H1 (cell line): ENCODE measurements around the gene TUBA8. TPM values are rescaled to one million over a fixed set of nuclear protein-coding genes. Genes with fewer than 3 reads are reported as not detected.

Experiments used
- CTCF ChIA-PET: fragments of 300-600 bp; sonication (Branson Sonifier 250); formaldehyde crosslinking; loops from one replicate; lab custom pipeline; 2021; ENCODE audit not compliant: partially characterized antibody; lab: Charles Lee
- POLR2A ChIA-PET: fragments of 300-600 bp; sonication (Branson Sonifier 250); formaldehyde crosslinking; loops from one replicate; lab custom pipeline; 2021; ENCODE audit warnings: inconsistent platforms; ENCODE audit not compliant: partially characterized antibody; lab: Charles Lee
- DNase-seq, 2 experiments: peaks; one replicate each; pipeline versions ENCODE4 v3.0.0 to v3.0.0-alpha.2; 2010 to 2022; ENCODE audit warnings: low spot score in 2 of 2, low read depth in 1 of 2, mixed read lengths in 1 of 2
- FAIRE-seq: peaks from 2 replicates; lab custom pipeline; 2011; peaks lifted over from hg19 to GRCh38; lab: Jason Lieb, UNC
- H2AFZ ChIP-seq: 2 replicates; pipeline ENCODE4 v1.8.1; 2012; ENCODE audit warnings: low read length, inconsistent platforms
- H2AK5ac ChIP-seq: 2 replicates; pipeline ENCODE4 v1.6.1; 2013; ENCODE audit warnings: low read depth, low read length
- H2BK120ac ChIP-seq: replicated peaks from 2 replicates; pipeline ENCODE3; 2013; ENCODE audit warnings: low read depth, low read length, inconsistent platforms
- H2BK12ac ChIP-seq: 2 replicates; pipeline ENCODE4 v1.6.1; 2013; ENCODE audit warnings: low read depth, low read length
- H2BK15ac ChIP-seq: 2 replicates; pipeline ENCODE4 v1.6.1; 2013; ENCODE audit warnings: low read length
- H2BK20ac ChIP-seq: 2 replicates; pipeline ENCODE4 v1.6.1; 2013; ENCODE audit warnings: low read length
- H2BK5ac ChIP-seq: 2 replicates; pipeline ENCODE4 v1.6.1; 2013; ENCODE audit warnings: low read depth, low read length
- H3K14ac ChIP-seq: 2 replicates; pipeline ENCODE4 v1.6.1; 2013; ENCODE audit warnings: inconsistent platforms; ENCODE audit not compliant: insufficient read length
- H3K18ac ChIP-seq: 2 replicates; pipeline ENCODE4 v1.6.1; 2013; ENCODE audit warnings: low read length; ENCODE audit errors: extremely low read depth
- H3K23ac ChIP-seq: 2 replicates; pipeline ENCODE4 v1.6.1; 2013; ENCODE audit warnings: inconsistent platforms; ENCODE audit not compliant: insufficient read length
- H3K23me2 ChIP-seq: 2 replicates; pipeline ENCODE4 v1.6.1; 2013; ENCODE audit warnings: low read depth, low read length
- H3K27ac ChIP-seq: 2 replicates; pipeline ENCODE4 v1.6.1; 2011; ENCODE audit warnings: low read depth, low read length, inconsistent platforms
- H3K27me3 ChIP-seq, 4 experiments: replicated peaks in 1 of 4; 1 replicate in 1 of 4; 2 replicates in 3 of 4; pipeline versions ENCODE4 v1.6.1 to v1.8.1; 2011 to 2013; ENCODE audit warnings: low read length in 3 of 4, mild to moderate bottlenecking in 3 of 4, inconsistent platforms in 2 of 4, mixed read lengths in 2 of 4, moderate library complexity in 1 of 4; ENCODE audit not compliant: control insufficient read depth in 3 of 4, insufficient read depth in 3 of 4; ENCODE audit errors: extremely low read depth in 1 of 4
- H3K36me3 ChIP-seq, 4 experiments: 2 replicates each; pipeline versions ENCODE4 v1.6.1 to v1.8.1; 2011 to 2013; ENCODE audit warnings: mild to moderate bottlenecking in 4 of 4, low read length in 3 of 4, moderate library complexity in 2 of 4, control low read depth in 1 of 4, inconsistent platforms in 1 of 4; ENCODE audit not compliant: insufficient read depth in 4 of 4, control insufficient read depth in 2 of 4
- H3K4ac ChIP-seq: replicated peaks from 2 replicates; pipeline ENCODE3; 2013; ENCODE audit warnings: low read length, low read depth, mixed read lengths, inconsistent platforms; ENCODE audit not compliant: insufficient read length
- H3K4me1 ChIP-seq, 4 experiments: replicated peaks in 1 of 4; 1 replicate in 1 of 4; 2 replicates in 3 of 4; pipeline versions ENCODE4 v1.6.1 to v1.8.1; 2011 to 2013; ENCODE audit warnings: low read length in 3 of 4, inconsistent platforms in 2 of 4, mixed read lengths in 1 of 4; ENCODE audit not compliant: insufficient read depth in 4 of 4, control insufficient read depth in 3 of 4
- H3K4me2 ChIP-seq, 2 experiments: 2 replicates each; pipeline versions ENCODE4 v1.6.1 to v1.8.1; 2011 to 2013; ENCODE audit warnings: low read depth in 2 of 2, low read length in 2 of 2, control low read depth in 1 of 2, inconsistent platforms in 1 of 2, mild to moderate bottlenecking in 1 of 2; ENCODE audit not compliant: insufficient read depth in 1 of 2
- H3K4me3 ChIP-seq, 4 experiments: fragments of 200-600, 300-600 bp in 1 of 4; sonication (generic), shearing (Covaris generic), sonication (Bioruptor Twin) in 1 of 4; 2 replicates each; pipeline versions ENCODE4 v1.5.1 to v1.8.1; 2011 to 2016; ENCODE audit warnings: low read length in 4 of 4, low read depth in 3 of 4, control low read depth in 2 of 4, inconsistent platforms in 2 of 4, mild to moderate bottlenecking in 2 of 4, mixed read lengths in 1 of 4, moderate library complexity in 1 of 4; ENCODE audit not compliant: insufficient read depth in 2 of 4; ENCODE audit errors: extremely low read depth in 1 of 4
- H3K56ac ChIP-seq: replicated peaks from 2 replicates; pipeline ENCODE3; 2013; ENCODE audit warnings: low read depth, mild to moderate bottlenecking, mixed read lengths, low read length, inconsistent platforms; ENCODE audit not compliant: insufficient read length
- H3K79me1 ChIP-seq: 2 replicates; pipeline ENCODE4 v1.6.1; 2013; ENCODE audit warnings: low read depth, low read length, control low read depth
- H3K79me2 ChIP-seq, 2 experiments: 2 replicates each; pipeline versions ENCODE4 v1.6.1 to v1.8.1; 2012 to 2013; ENCODE audit warnings: low read length in 2 of 2, mild to moderate bottlenecking in 2 of 2, inconsistent platforms in 1 of 2; ENCODE audit not compliant: insufficient read depth in 2 of 2, control insufficient read depth in 1 of 2
- H3K9ac ChIP-seq, 4 experiments: replicated peaks in 1 of 4; 1 replicate in 1 of 4; 2 replicates in 3 of 4; pipeline versions ENCODE4 v1.6.1 to v1.8.1; 2011 to 2013; ENCODE audit warnings: low read depth in 3 of 4, low read length in 3 of 4, control low read depth in 2 of 4, mild to moderate bottlenecking in 2 of 4, moderate library complexity in 2 of 4, inconsistent platforms in 1 of 4; ENCODE audit errors: extremely low read depth in 1 of 4
- H3K9me3 ChIP-seq, 2 experiments: 2 replicates each; pipeline versions ENCODE4 v1.6.1 to v1.8.1; 2012 to 2013; ENCODE audit warnings: mild to moderate bottlenecking in 2 of 2, moderate library complexity in 2 of 2, control low read depth in 1 of 2, inconsistent platforms in 1 of 2, low read depth in 1 of 2, low read length in 1 of 2, mixed read lengths in 1 of 2; ENCODE audit not compliant: insufficient read depth in 2 of 2
- H4K20me1 ChIP-seq, 2 experiments: replicated peaks in 1 of 2; 2 replicates each; pipeline versions ENCODE3 to v1.8.1; 2011 to 2013; ENCODE audit warnings: inconsistent platforms in 2 of 2, low read length in 2 of 2, mild to moderate bottlenecking in 1 of 2; ENCODE audit not compliant: insufficient read depth in 2 of 2, control insufficient read depth in 1 of 2
- H4K5ac ChIP-seq: 2 replicates; pipeline ENCODE4 v1.6.1; 2013; ENCODE audit warnings: low read length, low read depth, mixed read lengths, inconsistent platforms; ENCODE audit not compliant: insufficient read length
- H4K8ac ChIP-seq: 2 replicates; pipeline ENCODE4 v1.8.0; 2013; ENCODE audit warnings: mild to moderate bottlenecking, moderate library complexity, low read length, inconsistent platforms; ENCODE audit not compliant: insufficient read depth; ENCODE audit errors: extremely low read depth
- H4K91ac ChIP-seq: replicated peaks from 2 replicates; pipeline ENCODE3; 2013; ENCODE audit warnings: low read length, mixed read lengths, inconsistent platforms; ENCODE audit not compliant: insufficient read length
- KDM1A ChIP-seq: fragments of 200-600, 300-600 bp; sonication (generic); IDR thresholded peaks from 2 replicates; pipeline ENCODE4 v1.7.1; 2016; ENCODE audit warnings: mild to moderate bottlenecking, low read length, borderline replicate concordance
- WGBS, 2 experiments: shearing (Covaris generic) in 1 of 2; methylation state at CpG; one replicate each; pipeline versions ENCODE4 v1.1.6 to v1.1.7; 2013 to 2015; ENCODE audit warnings: low lambda C conversion rate in 2 of 2, mixed read lengths in 2 of 2, inconsistent platforms in 1 of 2, low coverage in 1 of 2, missing lambda C conversion rate in 1 of 2; ENCODE audit not compliant: insufficient replicate concordance in 2 of 2, insufficient coverage in 1 of 2, insufficient read length in 1 of 2; ENCODE audit errors: extremely low coverage in 1 of 2, missing lambda C conversion rate in 1 of 2; 5-methylcytosine and 5-hydroxymethylcytosine counted together
- polyA plus RNA-seq, 7 experiments: library from polyadenylated mRNA; depleted of rRNA in 3 of 7; stranded (reverse) in 5 of 7; unstranded in 2 of 7; fragments of >200 nt in 5 of 7; fragments of 200-250 nt in 2 of 7; gene quantifications; 1 replicate in 5 of 7; 2 replicates in 1 of 7; 4 replicates in 1 of 7; pipeline versions ENCODE4 v1.2.1 to v1.2.3, GENCODE V29; 2011 to 2013; ENCODE audit warnings: missing spikeins in 2 of 7, mixed read lengths in 2 of 7
- total RNA-seq: library from RNA; stranded (reverse); fragmentation: NEBNext Ultra II Directional; extraction: Animal tissue kit (Norgen Biotek cat#: 25700); gene quantifications from 2 replicates; pipeline ENCODE4 v1.2.1, GENCODE V29; 2021

The TUBA8 gene
- total and polyA plus RNA-seq, 2 of the 8 experiments (the other 6 are each of a cell fraction or from before 2014, with no cell fraction given): 1.0 to 4.0 TPM

GRCh38 chr22:18069041-18069440 lies 41.6 kb upstream of the TUBA8 start:
- no peak for FAIRE-seq
- no peaks in the 10 kb centered on the region for H4K20me1 ChIP-seq
- H3K14ac ChIP-seq: no peak overlapping the region
- H4K91ac ChIP-seq: no peak overlapping the region
- 90% methylated on average over 2 of the region's 2 CpGs; no CpG with 5 or more reads in 1 of the 2 experiments for WGBS, 2 experiments
- H3K18ac ChIP-seq: no peak overlapping the region
- H3K79me1 ChIP-seq: no peaks in the 10 kb centered on the region
- no peaks in the 10 kb centered on the region for H3K36me3 ChIP-seq
- H4K5ac ChIP-seq: no peak overlapping the region
- peaks cover 0 to 2% (median 0%) of the 10 kb centered on the region in 4 experiments; a peak in 2 of 7 replicates for H3K27me3 ChIP-seq
- no peak overlapping the region for H2BK5ac ChIP-seq
- H2BK20ac ChIP-seq: no peak overlapping the region
- no peak overlapping the region for H2BK12ac ChIP-seq
- no peak overlapping the region for H3K4me3 ChIP-seq
- no peak overlapping the region for H2BK120ac ChIP-seq
- no peak for TF ChIP-seq KDM1A
- no peak for DNase-seq
- H4K8ac ChIP-seq: no peak overlapping the region
- no peak overlapping the region for H3K9ac ChIP-seq
- H3K79me2 ChIP-seq: no peaks in the 10 kb centered on the region
- H3K4me2 ChIP-seq: no peak overlapping the region
- H2BK15ac ChIP-seq: no peak overlapping the region
- no peak overlapping the region for H2AFZ ChIP-seq
- ChIA-PET POLR2A (no interaction called here), CTCF (interaction anchor here (0.9 to 11.5 kb wide), 4 partner anchors 9 to 236 kb away, joined by 3 to 163 read pairs (median 4); partner anchors contain the start of gene PEX26)
- no peaks in the 10 kb centered on the region for H3K23me2 ChIP-seq
- no peaks in the 10 kb centered on the region for H3K4me1 ChIP-seq
- no peak overlapping the region for H3K56ac ChIP-seq
- no peak overlapping the region for H3K23ac ChIP-seq
- no peak overlapping the region for H2AK5ac ChIP-seq
- H3K27ac ChIP-seq: no peak overlapping the region
- H3K4ac ChIP-seq: no peak overlapping the region
- H3K9me3 ChIP-seq: no peaks in the 10 kb centered on the region
